RPMI8226 (cell line): ENCODE results near the gene DGCR2.
"Not testable (repeated sequence)": the region's sequence is repeated elsewhere in the genome, so short reads cannot be mapped to it uniquely, and the experiment has no call there.

ENCODE experiments used
- DNase-seq: peaks from one replicate; pipeline ENCODE4 v3.0.0-alpha.2; 2015

Gene DGCR2

DNA sequence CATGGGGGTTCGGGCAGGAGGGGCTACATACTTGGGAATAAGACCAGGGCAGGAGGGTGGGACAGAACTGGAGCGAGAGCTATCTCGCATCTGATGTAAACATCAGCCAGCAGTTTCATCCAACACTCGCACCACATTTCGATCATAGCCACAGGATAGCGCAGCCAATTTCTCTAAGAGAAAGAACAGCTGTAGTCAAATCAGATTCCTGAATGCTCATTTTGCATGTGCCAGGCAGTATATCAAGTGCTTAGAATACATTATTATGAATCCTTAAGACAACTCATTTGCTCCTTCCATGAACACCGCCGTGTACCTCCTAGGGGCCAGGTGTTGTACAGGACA, 14.5 kb downstream of the DGCR2 start:
- no peak for DNase-seq

DNA sequence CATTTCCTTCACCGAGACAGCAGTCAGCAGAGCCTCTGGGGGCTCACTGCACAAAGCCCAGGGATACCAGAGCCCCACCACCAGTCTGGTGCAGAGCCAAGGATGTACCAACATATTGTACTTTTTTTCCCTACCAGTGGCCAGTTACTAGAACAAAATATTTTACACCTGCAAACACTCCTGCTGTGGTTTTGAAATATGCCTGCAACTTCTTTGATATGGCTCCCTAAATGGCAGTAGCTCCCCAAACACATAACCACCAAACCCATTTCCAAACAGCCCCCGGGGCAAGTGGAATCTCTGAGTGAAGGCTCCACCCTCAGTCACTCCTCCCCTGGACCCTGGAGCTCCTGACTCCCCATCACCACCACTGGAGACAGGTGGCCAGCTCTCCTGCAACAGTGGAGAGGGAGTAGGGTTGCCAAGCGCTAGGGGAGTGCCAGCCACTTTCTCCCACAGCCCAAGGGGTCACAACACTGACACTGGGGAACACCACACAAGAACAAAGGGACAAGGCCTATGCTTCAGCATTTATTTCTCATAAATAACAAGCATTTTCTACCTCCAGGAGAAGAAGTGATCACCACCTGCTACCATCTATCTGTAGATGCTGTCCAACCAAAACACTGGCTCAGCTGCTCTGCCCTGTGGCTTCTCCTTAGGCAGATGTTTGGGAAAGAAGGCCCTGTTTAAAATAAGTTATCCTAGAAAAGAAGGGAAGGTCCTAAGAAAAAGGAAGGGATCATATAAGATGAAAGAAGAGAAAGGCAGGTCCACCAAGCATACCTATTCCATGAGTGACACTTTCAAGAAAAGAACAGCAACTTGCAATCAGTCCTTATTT, 15.1 kb downstream of the DGCR2 start:
- DNase-seq = no peak

- DNase-seq = no peak
These were observed 16.1 kb downstream of the DGCR2 start for GRCh38 chr22:19105867-19106802.

GRCh38 chr22:19105456-19105855, 16.8 kb downstream of the DGCR2 start:
- DNase-seq = no peak

DNA sequence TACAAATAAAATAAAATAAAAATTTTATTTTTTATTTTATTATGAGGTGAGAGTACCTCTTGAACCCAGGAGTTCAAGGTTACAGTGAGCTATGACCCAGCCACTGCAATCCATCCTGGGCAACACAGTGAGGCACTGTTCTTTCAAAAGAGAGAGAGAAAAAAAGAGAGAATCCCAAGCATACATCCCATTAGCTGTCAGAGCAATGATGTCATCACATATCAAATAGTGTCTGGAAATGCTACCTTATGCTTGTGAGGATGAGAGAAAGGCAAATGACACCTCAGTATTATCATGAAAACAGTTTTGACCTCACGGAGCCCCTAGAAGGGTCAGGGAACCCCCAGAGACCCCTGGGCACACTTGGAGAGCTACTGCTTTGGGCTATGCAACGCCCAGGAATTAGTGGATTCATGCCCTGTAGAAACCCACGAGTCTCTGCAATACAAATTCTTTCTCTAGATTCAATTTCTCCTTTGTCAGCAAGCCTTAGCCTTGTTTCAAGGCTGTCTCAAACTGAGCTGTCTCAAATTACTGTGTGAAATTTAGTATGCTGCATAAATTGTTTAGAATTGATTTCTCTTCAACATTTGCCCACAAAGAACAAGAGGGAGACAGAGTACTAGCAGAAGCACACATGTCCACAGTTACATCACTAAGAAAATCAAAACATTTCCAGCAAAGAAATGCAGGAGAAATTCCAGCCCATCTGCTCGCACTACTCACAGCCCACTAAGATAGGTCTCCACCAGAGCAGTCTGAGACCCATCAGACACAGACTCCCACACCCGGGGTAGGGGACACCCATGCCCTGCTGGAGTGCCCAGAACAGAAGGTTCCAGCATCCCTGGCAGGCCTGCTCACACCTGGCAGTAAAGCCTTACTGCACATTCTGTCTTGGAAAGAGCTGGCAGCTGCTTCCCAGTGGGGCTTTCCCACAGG, 18.1 kb downstream of the DGCR2 start:
- no peak for DNase-seq

DNA sequence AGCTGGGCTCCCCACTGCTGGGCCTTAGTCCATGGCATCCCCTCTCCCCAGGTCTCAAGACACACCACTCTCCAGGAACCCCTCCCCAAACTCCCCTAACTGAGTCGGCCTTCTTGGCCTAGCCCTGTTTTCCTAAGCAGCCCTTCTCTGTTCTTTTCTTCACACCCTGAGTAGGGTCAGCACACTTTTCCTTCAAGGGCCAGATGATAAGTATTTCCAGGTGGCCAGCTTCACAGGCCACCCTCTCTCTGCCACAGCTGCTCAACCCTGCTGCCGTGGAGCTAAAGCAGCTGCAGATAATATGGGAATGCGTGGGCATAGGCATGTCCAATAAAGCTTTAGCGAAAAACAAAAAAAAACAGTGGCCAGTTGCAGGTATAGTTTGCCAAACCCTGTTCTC, 24.1 kb downstream of the DGCR2 start:
- no peak for DNase-seq

DNA sequence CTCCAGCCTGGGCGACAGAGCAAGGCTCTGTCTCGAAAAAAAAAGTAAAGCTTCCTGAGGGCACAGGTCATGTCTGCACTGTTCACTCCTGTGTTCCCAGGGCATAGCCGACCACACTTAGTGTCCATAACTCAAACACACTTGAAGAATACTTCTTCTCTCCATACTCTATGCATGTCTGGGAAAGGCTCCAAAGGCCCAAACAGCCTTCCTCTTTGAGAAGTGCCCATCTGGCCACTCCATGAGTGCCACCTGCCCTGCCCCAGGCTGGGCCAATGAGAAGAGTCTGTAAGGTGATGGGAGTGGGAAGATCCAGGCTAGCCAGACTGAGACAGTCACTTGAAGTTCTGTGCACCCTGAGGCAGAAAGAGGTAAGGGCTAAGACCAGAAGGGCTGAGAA, 24.7 kb downstream of the DGCR2 start:
- no peak for DNase-seq

DNA sequence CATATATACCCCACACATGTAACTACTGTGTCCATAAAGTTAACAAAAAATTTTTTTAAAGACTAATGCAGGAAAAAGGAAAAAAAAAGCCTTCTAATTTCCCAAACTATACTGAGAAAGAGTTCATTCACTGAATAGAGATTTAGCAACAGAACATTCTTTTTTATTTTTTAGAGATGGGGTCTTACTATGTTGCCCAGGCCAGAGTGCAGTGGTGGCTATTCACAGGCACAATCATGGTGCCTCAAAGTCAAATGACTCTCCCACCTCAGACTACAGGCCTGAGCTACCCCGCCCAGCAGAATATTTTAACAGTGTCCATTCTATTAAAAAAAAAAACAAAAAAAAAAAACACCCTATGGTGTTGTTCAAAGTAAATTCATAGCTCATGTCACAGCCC, 25.7 kb downstream of the DGCR2 start:
- DNase-seq = no peak

DNA sequence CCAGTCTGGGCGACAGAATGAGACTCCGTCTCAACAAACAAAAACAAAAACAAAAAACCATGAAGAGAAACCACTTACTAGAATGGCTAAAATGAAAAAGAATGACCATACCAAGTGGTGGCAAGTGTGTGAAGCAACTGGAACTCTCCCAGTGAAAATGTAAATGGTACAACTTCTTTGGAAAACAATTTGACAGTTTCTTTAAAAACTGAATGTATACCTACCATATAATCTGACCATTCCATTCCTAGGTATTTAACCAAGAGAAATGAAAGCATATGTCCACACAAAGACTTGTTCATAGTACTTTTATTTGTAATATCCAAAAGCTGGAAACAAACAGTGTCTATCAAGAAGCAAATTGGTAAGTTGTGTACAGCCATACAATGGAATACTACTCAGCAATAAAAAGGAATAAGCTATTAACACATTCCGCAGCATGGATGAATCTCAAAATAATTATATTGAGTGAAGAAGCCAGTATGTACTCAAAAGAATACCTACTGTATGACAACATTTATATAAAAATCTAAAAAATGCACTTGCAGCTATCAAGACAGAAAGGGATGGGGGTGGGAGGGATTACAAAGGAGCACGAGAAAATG, 27.7 kb downstream of the DGCR2 start:
- DNase-seq = no peak

DNA sequence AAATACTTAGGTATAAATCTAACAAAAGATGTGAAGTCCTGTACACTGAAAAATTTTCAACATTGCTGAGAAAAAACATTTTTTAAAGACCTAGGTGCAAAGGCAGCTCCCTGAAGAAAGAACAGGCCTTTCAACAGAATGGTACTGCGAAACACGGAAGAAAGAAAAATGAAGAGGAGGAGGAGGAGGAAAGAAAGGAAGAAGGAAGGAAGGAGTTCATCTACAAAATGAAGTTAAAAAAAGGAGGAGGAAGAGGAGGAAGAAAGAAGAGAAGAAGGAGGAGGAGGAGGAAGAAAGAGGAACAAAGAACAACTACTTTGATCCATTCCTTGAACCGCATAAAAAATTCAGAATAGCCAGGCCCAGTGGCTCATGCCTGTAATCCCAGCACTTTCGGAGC, 29.5 kb downstream of the DGCR2 start:
- DNase-seq = no peak

- DNase-seq = no peak
These were observed 31.6 kb downstream of the DGCR2 start for GRCh38 chr22:19090586-19091127.

- no peak for DNase-seq
These were observed 32.0 kb downstream of the DGCR2 start for GRCh38 chr22:19090183-19090582.

DNA sequence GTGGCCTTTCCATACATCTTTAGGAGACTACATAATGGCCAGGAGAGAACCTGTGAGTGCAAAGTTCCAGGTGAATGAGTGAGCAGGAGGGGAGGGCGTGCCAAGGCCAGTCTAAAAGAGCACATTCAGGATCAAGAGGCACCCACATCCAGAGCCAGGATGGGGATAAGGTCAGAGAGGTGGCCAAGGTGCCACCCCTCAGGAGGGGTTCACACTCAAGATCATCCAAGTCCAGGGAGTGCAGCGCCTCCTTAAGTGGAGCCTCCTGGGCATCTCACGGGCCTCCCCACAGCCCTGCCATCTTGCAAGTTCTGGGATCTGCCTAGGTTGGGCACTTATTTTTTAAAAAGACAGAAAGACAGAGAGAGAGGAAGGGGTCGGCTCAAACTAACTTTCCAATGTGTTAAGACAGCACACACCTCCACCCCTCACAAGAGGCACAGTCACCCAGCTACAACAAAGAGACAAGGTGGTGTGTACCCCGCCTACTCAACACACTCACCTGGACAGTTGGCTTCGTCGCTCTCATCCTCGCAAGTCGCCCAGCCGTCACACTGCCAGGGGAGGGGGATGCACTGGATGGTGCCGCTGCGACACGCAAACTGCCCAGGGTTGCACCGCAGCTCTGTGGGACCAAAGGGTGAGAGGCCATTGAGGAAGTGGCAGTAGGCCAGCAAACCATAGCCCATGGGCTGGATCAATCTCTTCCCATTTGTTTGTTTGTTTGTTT, 33.2 kb downstream of the DGCR2 start:
- no peak for DNase-seq

DNA sequence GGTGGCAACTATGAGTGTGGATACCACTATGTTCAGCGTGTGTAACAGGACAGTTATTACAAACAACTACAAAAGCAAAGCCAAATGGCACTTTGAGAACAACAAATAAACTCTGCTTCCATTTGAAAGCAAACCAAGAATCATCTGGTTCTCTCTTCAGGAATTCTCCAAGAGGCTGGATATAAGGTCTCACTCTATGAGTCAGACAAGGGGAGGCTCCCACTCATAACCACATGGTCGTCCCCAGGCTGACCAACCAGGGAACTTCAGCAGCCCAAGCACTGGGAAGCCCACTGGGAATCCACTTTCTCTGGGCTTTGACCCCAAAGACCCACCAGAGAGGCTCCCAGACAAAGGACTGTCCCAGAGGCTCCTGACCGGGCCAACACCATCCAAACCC, 35.3 kb downstream of the DGCR2 start:
- no peak for DNase-seq

DNA sequence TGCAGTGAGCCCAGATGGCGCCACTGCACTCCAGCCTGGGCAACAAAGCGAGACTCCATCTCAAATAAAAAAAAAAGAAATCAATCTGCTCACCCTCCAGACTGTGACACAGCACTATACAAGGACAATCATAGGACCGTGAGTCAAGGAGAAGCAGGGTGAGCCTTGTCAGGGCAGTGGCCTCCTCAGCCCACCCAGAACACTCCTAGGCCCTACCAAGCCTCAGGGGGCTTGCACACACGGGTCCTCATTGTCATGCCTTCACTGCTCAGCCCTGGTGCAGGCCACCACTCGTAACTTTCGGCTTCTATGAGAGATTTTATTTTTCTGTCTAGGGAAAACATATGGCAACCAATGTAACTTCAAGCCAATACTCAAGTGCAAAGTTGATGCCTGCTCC, 35.8 kb downstream of the DGCR2 start:
- DNase-seq = no peak

DNA sequence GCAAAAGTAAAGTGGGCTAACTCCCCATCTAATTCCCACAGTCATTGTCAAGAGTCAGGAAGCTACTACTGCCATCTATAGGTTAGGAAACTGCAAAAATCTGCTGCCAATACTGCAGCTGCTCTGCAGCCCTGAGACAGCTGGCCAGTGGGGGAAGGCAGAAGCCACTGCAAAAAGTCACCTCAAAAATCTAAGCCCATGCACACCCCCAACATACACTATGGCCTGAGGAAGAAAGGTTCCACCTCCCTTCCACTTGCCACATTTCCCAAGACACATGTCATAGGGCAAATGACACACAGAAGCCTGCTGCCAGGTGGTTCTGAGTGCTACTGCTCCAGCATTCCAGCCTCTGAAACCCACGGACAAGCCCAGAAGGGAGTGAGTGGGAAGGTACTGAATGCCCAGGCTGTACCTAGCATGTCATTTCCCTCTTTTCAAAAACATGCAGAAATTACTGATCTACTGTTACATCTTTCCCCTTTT, 36.9 kb downstream of the DGCR2 start:
- no peak for DNase-seq

- not testable (repeated sequence) for DNase-seq
These were observed 37.6 kb downstream of the DGCR2 start for GRCh38 chr22:19084586-19084985.

DNA sequence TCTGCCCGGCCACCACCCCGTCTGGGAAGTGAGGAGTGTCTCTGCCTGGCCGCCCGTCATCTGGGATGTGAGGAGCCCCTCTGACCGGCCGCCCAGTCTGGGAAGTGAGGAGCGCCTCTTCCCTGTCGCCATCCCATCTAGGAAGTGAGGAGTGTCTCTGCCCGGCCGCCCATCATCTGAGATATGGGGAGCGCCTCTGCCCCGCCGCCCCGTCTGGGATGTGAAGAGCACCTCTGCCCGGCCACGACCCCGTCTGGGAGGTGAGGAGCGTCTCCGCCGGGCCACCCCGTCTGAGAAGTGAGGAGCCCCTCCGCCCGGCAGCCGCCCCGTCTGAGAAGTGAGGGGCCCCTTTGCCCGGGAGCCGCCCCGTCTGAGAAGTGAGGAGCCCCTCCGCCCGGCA, 38.1 kb downstream of the DGCR2 start:
- not testable (repeated sequence) for DNase-seq

DNA sequence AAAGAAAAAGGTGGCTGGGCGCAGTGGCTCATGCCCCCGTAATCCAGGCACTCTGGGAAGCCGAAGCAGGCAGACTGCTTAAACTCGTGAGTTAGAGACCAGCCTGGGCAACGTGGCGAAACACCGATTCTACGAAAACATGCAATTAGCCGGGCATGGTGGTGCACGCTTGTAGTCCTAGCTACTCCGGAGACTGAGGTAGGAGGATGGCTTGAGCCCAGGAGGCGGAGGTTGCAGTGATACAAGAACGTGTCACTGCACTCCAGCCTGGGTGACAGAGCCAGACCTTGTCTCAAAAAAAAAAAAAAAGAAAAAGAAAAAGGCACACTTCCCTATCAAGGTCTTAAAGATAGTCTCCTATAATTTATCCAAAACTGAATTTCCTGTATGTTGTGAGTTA, 39.4 kb downstream of the DGCR2 start:
- no peak for DNase-seq

- DNase-seq = no peak
These were observed 40.1 kb downstream of the DGCR2 start for GRCh38 chr22:19082101-19082500.

DNA sequence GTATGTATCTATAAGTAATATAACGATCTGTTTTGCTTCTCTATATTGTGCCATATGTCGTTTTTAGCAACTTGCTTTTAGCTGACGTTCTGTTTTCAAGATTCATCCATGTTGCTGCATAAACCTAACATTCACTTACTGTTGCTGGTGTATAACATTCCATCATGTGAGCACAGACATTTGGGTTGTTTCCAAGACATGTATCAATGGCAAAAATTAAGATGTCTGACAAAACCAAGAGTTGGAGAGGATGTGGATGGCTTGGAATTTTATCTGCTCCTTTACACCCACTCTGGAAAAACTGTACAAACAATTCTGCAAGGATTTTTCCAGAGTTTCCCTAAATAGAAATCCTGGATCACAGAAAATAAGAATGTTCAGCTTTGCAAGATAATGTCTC, 40.9 kb downstream of the DGCR2 start:
- no peak for DNase-seq
